GM12891 (cell line): Measurements from ENCODE around the gene CMC1.

Source experiments
- POLR2A ChIP-seq: IDR thresholded peaks from 2 replicates; pipeline ENCODE4 v1.6.1; 2011; ENCODE audit warnings: low read depth, low read length, control low read depth
- TAF1 ChIP-seq: IDR thresholded peaks from 2 replicates; pipeline ENCODE4 v1.6.1; 2011; ENCODE audit warnings: low read depth, low read length, control low read depth

DNA sequence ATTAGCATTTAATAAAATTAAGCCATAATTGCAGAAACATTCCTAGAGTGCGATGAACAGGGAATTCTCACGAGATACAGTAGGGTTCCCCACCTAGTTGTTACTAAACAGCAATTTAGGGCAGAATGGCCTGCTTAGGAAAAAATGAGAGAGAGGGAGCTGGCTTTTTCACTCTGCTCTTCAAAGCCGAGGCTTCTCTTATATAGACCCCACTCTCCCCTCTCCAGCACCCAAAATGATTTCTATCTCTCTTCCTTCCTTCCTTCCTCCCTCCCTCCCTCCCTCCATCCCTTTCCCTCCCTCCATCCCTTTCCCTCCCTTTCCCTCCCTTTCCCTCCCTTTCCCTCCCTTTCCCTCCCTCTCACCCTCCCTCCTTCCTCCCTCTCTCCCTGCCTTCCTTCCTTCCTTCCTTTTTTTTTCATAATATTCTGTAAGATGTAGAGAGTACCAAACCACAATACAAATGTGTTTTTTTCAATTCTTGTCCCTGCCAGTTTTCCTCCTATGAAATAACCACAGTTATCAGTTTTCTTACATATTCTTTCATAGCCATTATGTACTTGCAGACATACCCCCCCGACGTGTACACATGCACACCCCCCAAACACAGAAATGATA is 59.0 kb downstream of the CMC1 start:
- TF ChIP-seq POLR2A (no peak), TAF1 (no peak)
